CD4-positive, alpha-beta T cell treated with Interleukin-1 beta for 1 hour (primary cell): Measurements from ENCODE around the gene KLRC4.
A peak's percentile ranks its signal among the peaks of the same experiment; 100 is the strongest.

ENCODE experiments used
- DNase-seq, 2 donors: peaks; one replicate each; pipeline ENCODE4 v3.0.0-alpha.2; 2020 to 2022

The KLRC4 gene

GRCh38 chr12:10366875-10367274, 42.7 kb downstream of the KLRC4 start:
- no peak for DNase-seq

GRCh38 chr12:10365696-10366405, 43.7 kb downstream of the KLRC4 start:
- no peak for DNase-seq

- peak; percentile 70 to 77 for DNase-seq
Measured at GRCh38 chr12:10364815-10365622, 44.5 kb downstream of the KLRC4 start.

- DNase-seq, result peak; percentile 34 to 45
Measured at GRCh38 chr12:10363914-10364814, 45.4 kb downstream of the KLRC4 start.

GRCh38 chr12:10363658-10363913, 46.0 kb downstream of the KLRC4 start:
- DNase-seq, result no peak

- no peak for DNase-seq
Measured at GRCh38 chr12:10362828-10363657, 46.5 kb downstream of the KLRC4 start.

- no peak for DNase-seq
Measured at GRCh38 chr12:10362325-10362724, 47.2 kb downstream of the KLRC4 start.

GRCh38 chr12:10361622-10362021, 47.9 kb downstream of the KLRC4 start:
- no peak for DNase-seq

- DNase-seq, result no peak
Measured at GRCh38 chr12:10361084-10361483, 48.5 kb downstream of the KLRC4 start.

- DNase-seq, result no peak
Measured at GRCh38 chr12:10358969-10359368, 50.6 kb downstream of the KLRC4 start.

GRCh38 chr12:10358131-10358530, 51.4 kb downstream of the KLRC4 start:
- no peak for DNase-seq
